SIG-M5 treated with dmso at 0.1 percent for 504 hours (cell line): ENCODE data around the gene STKLD1.
"Not testable (repeated sequence)": the region's sequence is repeated elsewhere in the genome, so short reads cannot be mapped to it uniquely, and the experiment has no call there.

ENCODE experiments used
- DNase-seq: peaks from one replicate; lab custom pipeline; 2025; ENCODE audit not compliant: unreplicated experiment; lab: John Stamatoyannopoulos, UW

The STKLD1 gene

GRCh38 chr9:133375724-133376654, at the start of gene STKLD1, which contains the start of gene SURF4:
STKLD1 (plus strand) TSS chr9:133376366; CDS start chr9:133376474, 108 bp downstream.
SURF4 (minus strand) TSS chr9:133376060; CDS start chr9:133375969, 91 bp downstream.
- peak; percentile 83 for DNase-seq

- DNase-seq: not testable (repeated sequence)
Observed at GRCh38 chr9:133327021-133327420, 49.1 kb upstream of the STKLD1 start.

- no peak for DNase-seq
Observed at GRCh38 chr9:133327834-133328484, 48.2 kb upstream of the STKLD1 start.

DNA sequence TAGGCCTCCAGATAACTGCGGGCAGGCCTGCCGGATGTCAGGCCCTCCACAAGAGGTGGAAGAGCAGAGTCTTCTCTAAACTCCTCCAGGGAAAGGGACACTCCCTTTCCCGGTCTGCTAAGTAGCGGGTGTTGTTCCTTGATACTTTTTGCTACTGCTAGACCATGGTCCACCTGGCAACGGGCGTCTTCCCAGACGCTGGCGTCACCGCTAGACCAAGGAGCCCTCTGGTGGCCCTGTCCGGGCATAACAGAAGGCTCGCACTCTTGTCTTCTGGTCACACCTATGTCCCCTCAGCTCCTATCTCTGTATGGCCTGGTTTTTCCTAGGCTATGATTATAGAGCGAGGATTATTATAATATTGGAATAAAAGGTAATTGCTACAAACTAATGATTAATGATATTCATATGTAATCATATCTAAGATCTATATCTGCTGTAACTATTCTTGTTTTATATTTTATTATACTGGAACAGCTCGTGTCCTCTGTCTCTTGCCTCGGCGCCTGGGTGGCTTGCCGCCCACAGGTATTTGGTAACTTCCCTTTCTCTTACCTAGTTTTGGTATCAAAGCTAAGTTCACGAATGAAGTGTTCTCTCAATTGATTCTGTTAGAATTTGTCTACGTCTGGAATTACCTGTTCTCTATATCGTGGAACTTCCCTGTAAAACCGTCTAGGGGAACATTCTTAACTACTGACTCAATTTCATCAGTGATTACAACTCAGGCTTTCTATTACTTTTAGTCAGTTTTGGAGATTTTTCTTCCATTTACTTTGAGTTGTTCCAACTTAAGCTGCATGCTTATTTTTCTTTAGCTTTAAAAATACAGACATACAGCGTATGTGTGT, 46.6 kb upstream of the STKLD1 start:
- DNase-seq: not testable (repeated sequence)

DNA sequence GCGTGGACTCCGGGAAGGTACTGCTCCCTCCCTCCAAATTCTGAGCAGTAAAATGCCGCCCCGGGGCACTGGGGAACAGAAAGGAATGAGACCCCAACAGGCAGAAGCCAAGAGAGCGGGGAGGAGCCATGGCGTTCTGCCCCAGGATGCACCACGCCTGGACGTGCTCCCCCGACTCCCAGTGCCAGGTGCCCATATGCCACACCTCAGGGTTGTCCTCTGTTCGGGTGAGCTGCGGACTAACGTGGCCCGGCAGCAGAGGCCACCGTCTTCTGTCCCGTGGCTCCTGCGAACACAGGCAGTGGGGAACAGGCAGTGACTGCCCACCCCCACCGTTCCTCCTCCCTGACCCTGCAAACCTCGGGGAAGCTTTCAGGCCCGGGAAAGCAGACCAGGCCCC, 44.9 kb upstream of the STKLD1 start:
- DNase-seq: no peak

GRCh38 chr9:133331641-133332380, 44.4 kb upstream of the STKLD1 start:
- DNase-seq: no peak

GRCh38 chr9:133332381-133332730, 43.8 kb upstream of the STKLD1 start:
- no peak for DNase-seq

GRCh38 chr9:133333011-133333410, 43.2 kb upstream of the STKLD1 start:
- no peak for DNase-seq

- DNase-seq: no peak
Observed at GRCh38 chr9:133333566-133333965, 42.6 kb upstream of the STKLD1 start.

DNA sequence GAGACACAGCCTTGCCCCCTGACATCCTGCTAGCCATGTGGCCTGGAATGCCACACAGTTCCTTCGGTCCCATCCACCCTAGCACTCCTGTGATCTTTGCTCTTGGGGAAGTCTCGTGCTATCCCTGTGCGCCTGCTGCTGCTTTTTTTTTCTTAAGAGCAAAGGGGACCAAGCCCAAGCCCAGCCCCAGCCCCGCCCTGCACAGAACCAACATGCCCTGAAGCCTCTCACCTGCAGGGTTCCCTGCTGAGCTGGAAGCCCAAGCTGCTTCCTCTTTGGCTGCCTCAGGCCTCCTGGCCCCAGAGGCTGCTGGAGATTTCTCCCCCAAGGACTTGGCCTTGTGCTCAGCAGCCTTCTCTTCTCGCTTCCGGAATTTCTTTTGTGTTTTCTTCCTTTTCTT, 42.0 kb upstream of the STKLD1 start:
- no peak for DNase-seq

GRCh38 chr9:133334888-133335287, 41.3 kb upstream of the STKLD1 start:
- not testable (repeated sequence) for DNase-seq

DNA sequence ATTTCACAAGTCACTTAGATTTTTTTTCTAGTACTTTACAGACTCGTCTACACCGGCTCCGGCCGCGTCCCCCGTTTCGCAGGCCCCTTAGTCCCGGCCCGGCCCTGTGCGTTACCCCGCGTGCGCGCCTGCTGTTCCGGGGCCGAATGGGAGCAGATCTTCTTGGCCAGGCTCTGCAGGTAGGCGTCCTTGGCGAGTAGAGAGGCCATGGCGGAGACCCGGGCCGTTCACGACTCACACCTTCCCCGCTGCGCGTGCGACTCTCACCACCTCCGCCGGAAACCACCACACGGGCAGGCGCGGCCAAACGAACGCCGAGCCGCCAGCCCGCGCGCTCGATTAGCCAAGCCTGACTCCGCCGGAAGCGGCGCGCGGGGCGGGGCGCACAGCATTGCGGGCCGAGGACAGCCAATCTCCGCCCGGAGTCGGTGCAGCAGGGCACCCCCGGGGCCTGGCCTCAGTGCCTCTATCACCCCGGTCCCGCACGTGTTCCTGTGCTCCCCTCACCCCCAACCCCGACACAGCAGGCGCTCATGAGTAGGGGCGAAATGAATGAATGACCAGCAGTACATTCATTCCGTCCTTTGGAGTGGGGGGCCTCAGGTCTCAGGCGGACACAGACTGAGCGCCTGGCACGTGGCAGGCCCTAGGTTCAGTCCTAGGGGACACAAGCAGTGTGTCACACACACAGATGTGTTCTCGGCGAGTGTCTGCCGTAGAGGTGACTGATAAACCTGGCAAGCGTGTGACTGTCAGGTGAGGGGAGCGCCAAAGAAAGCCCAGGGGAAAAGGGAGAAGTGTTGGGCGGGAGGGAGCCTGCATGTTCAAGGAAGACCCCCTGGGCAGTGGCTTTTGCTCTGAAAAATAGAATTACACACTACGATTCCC, 40.0 kb upstream of the STKLD1 start, which contains the start of gene SURF6:
Gene SURF6, minus strand, starts transcription at position 265 of the 888 bp plus-strand sequence. Its CDS starts 56 bp downstream, at position 209.
- DNase-seq: peak; percentile 89

- DNase-seq: no peak
Observed at GRCh38 chr9:133339641-133340040, 36.5 kb upstream of the STKLD1 start.

DNA sequence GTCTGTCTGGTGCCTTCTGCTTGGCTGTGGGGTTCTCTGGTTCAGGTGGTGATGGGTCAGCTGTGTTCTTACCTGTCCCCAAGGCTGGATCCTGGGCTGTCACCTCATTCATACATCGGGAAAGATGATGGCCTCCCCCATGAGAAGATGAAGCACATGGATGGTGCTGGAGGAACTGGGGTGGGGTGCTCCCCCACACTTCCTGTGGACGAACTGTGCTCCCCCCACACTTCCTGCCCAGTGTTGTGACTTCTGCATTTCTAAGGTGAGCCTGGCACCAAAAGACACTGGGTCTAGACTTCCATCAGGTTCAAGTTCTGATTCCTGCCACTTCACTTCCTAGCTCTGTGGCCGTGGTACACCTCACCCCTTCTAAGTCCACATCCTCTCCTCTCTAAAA, 35.9 kb upstream of the STKLD1 start:
- DNase-seq: no peak

DNA sequence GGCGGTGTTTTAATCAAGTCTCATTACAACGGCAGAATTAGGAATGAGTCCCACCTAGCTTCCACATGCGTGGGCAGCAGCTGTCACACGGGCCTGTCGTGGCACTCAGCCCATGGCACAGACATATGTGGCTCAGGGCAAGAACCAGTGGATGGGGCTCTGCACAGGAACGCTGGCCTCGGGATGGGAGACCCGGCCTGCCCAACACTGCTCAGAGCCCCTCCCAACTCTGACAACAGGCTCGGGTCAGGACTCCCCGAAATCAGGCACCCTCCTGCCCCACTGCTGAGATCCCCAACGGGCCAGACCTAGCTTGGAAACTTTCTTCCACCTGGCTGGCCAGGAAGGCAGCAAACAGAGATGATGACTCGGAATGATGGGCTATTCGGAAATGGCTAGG, 35.2 kb upstream of the STKLD1 start:
- DNase-seq: no peak

- no peak for DNase-seq
Observed at GRCh38 chr9:133341369-133342068, 34.6 kb upstream of the STKLD1 start.

DNA sequence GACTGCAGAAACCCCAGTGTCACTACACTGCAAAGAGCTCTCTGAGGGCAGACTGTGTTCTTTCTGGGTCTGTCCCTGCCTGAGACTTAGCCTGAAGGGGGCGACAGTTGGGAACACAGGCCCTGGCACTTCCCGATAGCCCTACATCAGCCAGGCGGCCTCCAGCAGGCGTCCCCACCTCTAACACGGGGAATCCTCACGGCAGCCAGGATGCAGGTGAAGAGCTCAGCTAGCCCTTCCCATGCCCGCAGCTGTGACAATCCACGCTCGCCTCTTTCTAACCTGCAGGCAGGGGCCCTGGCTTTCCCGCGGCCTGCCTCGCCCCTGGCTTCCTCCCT, 34.1 kb upstream of the STKLD1 start:
- DNase-seq: no peak

DNA sequence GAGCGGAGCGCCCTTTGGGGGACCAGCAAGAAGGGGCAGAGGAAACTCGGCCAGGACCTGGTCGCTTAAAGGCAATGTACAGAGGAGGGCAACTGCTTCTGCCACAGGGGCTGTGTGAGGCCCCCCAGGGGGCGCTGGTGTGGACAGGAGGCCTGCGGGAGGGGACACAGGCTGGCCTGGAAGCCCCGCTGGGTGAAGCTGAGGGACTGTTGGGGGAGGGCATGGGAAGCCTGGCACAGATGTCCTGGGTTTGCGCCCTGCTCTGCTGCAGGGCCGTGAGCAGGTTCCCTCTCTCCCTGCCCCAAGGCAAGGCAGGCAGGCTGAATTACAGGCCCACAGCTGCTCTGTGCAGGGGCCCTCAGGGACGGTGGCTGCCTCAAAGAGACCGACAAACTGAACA, 33.6 kb upstream of the STKLD1 start:
- no peak for DNase-seq

GRCh38 chr9:133344071-133344470, 32.1 kb upstream of the STKLD1 start:
- no peak for DNase-seq
